Endometrial microvascular endothelial cells (primary cell): ENCODE measurements around the gene WWOX. TPM values are rescaled to one million over a fixed set of nuclear protein-coding genes. Genes with fewer than 3 reads are reported as not detected.

Experiments
- in situ Hi-C: cut with HindIII; loops from 2 replicates; pipeline ENCODE4 v1.10.0; 2017; ENCODE audit warnings: low sequenced_read_pairs, low pct_unique_long_range_greater_than_20kb; ENCODE audit errors: inconsistent ontology term
- total RNA-seq: library from RNA; depleted of rRNA; stranded (reverse); fragments of >200 nt; gene quantifications from one replicate; pipeline ENCODE4 v1.2.3, GENCODE V29; 2015; ENCODE audit errors: inconsistent ontology term

WWOX gene
- total RNA-seq, 1 donor from 2014 or later, result 6.4 TPM

DNA sequence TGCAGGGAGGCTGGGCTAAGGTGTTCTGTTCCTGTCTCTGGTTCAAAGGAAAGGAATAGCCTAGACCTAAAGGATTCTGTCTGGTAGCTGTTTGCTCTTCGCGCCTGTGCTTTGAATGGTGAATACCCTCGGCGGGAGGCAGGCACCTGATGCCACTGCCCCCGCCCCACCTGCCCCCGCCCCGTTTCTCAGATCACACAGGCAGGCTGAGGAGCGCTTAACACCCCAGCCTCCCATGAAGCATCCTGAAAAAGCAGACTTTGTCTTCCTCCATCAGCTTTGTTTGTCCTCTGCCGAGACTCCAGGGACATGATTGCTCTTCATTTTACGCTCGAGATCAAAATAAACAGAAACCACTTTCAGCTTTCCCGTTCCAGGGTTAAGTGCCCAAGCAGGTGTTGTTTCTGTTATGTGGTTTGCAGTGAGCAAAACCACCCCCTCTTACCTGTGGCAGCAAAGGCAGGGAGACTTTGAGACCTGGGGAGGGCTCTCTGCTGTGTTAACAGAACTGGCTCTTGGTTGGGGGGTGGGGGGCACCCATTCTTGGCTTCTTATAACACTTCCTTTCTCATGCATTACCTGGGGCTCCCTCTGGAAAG lies 452.1 kb downstream of the WWOX start:
- in situ Hi-C loops, result no loop called here

GRCh38 chr16:78552106-78552675 lies 452.7 kb downstream of the WWOX start:
- in situ Hi-C loops, result no loop called here

GRCh38 chr16:78552716-78553115 lies 453.3 kb downstream of the WWOX start:
- in situ Hi-C loops, result no loop called here

- in situ Hi-C loops, result no loop called here
Measured at GRCh38 chr16:78553268-78554039, 454.0 kb downstream of the WWOX start.

- in situ Hi-C loops, result no loop called here
Measured at GRCh38 chr16:78556421-78556820, 457.0 kb downstream of the WWOX start.

DNA sequence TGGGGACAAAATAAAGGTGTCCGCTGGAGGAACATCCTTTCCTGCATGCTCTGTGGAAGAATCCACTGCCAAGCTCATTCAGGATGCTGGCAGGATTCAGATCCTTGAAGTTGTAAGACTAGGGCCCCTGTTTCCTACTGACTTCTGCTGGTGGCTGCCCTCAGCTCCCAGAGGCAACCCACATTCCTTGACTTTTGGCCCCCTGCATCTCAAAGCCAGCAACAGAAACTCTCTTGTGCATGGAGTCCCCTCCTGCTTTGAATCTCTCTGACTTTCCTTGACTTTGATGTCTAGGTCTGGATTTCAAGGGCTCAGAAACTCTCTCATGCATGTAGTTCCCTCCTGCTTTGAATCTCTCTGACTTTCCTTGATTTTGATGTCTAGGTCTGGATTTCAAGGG lies 461.5 kb downstream of the WWOX start:
- in situ Hi-C loops, result no loop called here

GRCh38 chr16:78562111-78562510 lies 462.7 kb downstream of the WWOX start:
- in situ Hi-C loops, result no loop called here

DNA sequence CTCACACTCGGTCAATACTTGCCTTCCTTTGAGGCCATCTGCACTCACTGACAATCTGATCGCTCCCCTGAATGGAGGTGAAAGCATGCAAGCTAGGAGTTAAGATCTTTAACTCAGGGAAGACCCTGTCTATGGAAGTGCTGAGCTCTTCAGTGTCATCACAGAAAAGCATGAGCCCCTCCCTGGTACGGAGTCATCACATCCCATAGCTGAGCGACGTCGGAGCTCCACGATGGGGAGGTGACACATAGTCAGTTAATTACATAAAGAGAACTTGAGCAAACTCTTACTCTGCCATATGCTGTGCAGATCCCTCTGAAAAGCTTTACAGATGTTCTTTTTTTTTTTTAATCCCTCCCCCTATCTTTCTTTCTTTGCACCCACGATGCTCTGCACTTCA lies 463.2 kb downstream of the WWOX start:
- in situ Hi-C loops, result no loop called here

DNA sequence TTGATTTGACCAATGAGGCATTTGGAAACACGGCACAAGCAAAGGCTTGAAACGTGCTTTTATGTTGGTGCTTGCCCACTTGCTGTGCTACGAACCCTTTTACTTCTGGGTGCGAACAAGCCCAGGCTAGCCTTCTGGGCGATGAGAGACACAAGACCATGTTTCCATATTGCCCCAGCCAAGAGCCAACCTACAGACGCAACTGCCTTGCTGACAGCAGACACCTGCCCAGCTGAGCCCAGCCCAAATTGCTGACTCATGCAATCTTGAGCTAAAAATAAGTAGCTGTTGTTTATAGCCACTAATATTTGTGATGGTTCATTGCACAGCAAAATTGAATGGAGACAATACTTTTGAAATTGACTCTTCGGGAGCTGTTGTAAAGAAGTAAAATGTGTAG lies 464.5 kb downstream of the WWOX start:
- in situ Hi-C loops, result no loop called here

DNA sequence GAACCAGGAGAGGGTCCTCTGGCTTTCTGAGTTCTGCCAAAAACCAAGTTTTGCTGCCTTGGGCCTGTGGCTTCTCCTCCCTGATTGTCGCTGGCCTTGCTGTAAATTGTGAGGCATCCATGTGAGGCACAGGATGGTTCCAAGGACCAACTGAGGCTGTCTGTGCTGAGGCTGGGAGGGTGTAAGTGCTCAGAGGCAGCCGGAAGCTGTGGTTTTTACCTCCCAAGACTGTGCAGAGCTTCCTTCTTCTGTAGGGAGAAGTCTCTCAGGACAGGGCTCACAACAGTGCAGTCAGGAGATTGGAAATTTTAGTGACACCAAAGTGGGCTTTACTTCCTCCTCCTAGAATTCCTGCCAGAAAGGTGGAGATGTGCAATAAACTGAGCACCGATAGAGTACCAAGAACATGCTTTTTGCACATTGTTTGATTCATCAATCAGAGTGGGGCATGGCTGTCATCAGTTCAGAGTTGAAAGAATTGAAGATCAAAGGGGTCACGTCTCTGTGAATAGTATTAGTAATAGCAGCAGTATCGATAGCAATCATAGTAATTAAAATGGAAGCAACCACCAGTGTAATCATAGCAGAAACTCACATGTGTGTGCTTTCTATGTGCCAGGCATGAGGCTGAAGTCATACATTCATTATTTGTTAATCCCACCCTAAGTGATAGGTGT lies 467.1 kb downstream of the WWOX start:
- in situ Hi-C loops, result no loop called here

GRCh38 chr16:78570399-78571141 lies 471.1 kb downstream of the WWOX start:
- in situ Hi-C loops, result no loop called here

GRCh38 chr16:78571434-78571833 lies 472.0 kb downstream of the WWOX start:
- in situ Hi-C loops, result no loop called here

GRCh38 chr16:78571898-78572358 lies 472.5 kb downstream of the WWOX start:
- in situ Hi-C loops, result no loop called here

DNA sequence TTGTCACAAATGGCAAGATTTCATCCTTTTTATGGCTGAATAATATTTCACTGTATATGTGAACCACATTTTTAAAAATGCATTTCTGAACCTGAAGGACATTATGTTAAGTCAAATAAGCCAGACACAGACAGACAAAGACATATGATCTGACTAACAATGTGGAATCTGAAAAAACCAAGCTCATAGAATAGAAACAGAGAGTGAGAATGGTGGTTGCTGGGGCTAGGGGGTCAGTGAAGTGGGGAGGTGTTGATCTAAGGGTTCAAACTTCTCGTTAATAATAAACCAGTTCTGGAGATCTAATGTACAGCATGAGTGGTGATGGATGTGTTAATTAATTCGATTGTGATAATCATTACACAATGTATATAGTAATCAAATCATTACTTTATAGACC lies 475.1 kb downstream of the WWOX start:
- in situ Hi-C loops, result no loop called here

DNA sequence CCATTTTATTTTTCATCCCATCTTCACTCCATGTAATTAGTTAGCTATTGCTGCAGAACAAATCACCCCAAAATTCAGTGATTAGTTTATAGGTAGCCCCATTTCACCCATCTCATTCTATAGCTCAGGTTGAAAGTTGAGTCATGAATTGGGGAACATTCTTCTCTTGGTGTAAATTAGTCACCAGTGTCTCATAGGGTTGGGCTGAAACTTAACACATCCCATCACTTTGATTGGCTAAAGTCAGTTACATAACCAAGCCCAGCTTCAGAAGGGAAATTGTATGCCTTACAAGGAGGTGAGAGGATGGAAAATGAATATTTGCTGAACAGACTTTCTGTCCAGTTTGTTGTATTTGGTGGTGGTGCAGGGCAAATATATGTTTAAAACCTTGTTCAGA lies 477.5 kb downstream of the WWOX start:
- in situ Hi-C loops, result no loop called here

- in situ Hi-C loops, result no loop called here
Measured at GRCh38 chr16:78577630-78578029, 478.2 kb downstream of the WWOX start.

- in situ Hi-C loops, result no loop called here
Measured at GRCh38 chr16:78579020-78579419, 479.6 kb downstream of the WWOX start.

GRCh38 chr16:78583441-78583840 lies 484.0 kb downstream of the WWOX start:
- in situ Hi-C loops, result no loop called here

DNA sequence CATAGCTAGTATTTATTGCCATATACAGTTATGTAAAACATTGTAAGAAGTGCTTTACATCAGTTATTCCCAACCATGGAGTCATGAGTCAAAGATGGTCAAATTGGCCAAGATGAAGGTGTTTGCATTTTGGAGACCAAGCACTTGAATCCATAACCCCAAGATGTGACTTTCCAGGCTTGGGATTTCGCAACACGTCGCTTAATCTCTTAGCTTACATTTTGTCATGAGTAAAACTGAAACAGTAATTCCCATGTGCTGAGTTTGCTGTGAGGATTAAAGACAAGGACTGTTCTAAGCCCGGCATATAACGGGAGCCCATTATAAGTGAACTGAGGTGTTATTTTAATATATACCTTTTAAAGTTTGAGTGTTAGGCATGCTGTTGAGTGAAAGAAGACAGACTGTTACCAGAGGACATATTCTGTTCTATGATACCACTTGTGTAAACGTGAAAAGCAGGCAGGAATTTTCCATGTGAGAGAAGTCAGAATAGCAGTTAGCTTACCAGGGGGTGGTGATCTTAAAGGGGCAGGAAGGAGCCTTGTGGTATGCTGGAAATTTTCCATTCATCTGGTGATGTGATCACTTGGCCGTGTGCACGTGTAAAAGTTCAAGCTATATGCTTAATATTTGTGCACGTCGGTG lies 484.9 kb downstream of the WWOX start:
- in situ Hi-C loops, result no loop called here
